Astrocyte (in vitro differentiated cells and primary cell): ENCODE data around the gene NOXO1. TPM values are rescaled to one million over a fixed set of nuclear protein-coding genes. Genes with fewer than 3 reads are reported as not detected.

Experiments used
- DNase-seq: peaks from one replicate; pipeline ENCODE4 v3.0.0-alpha.2; 2010; ENCODE audit warnings: low read depth
- FAIRE-seq: peaks from 2 replicates; lab custom pipeline; 2011; peaks lifted over from hg19 to GRCh38; lab: Jason Lieb, UNC
- H2AFZ ChIP-seq: 2 replicates; pipeline ENCODE4 v1.6.0; 2012; ENCODE audit warnings: low read depth, low read length, inconsistent platforms
- H3K27ac ChIP-seq: 2 replicates; pipeline ENCODE4 v1.5.1; 2011; ENCODE audit warnings: low read depth, low read length, inconsistent platforms
- H3K27me3 ChIP-seq: 2 replicates; pipeline ENCODE4 v1.6.0; 2011; ENCODE audit warnings: low read length, inconsistent platforms; ENCODE audit not compliant: insufficient read depth
- H3K36me3 ChIP-seq: 2 replicates; pipeline ENCODE4 v1.5.1; 2011; ENCODE audit warnings: low read length, inconsistent platforms; ENCODE audit not compliant: insufficient read depth
- H3K4me1 ChIP-seq: 2 replicates; pipeline ENCODE4 v1.5.1; 2011; ENCODE audit warnings: low read length, inconsistent platforms; ENCODE audit not compliant: insufficient read depth
- H3K4me2 ChIP-seq: 2 replicates; pipeline ENCODE4 v1.6.0; 2012; ENCODE audit warnings: low read length, inconsistent platforms
- H3K4me3 ChIP-seq: 2 replicates; pipeline ENCODE4 v1.5.1; 2011; ENCODE audit warnings: low read depth, mild to moderate bottlenecking, low read length, inconsistent platforms; ENCODE audit not compliant: insufficient read depth
- H3K79me2 ChIP-seq: 2 replicates; pipeline ENCODE4 v1.6.0; 2012; ENCODE audit warnings: mild to moderate bottlenecking, low read length, inconsistent platforms; ENCODE audit not compliant: insufficient read depth
- H3K9ac ChIP-seq: 2 replicates; pipeline ENCODE4 v1.6.0; 2012; ENCODE audit warnings: mild to moderate bottlenecking, low read length, inconsistent platforms
- H3K9me3 ChIP-seq: 2 replicates; pipeline ENCODE4 v1.5.1; 2012; ENCODE audit warnings: low read depth, mild to moderate bottlenecking, low read length, inconsistent platforms; ENCODE audit not compliant: insufficient read depth
- H4K20me1 ChIP-seq: 2 replicates; pipeline ENCODE4 v1.6.0; 2012; ENCODE audit warnings: low read length, inconsistent platforms; ENCODE audit not compliant: insufficient read depth
- H3K27ac Mint-ChIP-seq: one replicate; pipeline ENCODE4 v1.8.0; 2021; ENCODE audit warnings: mild to moderate bottlenecking, mixed read lengths; ENCODE audit not compliant: unreplicated experiment
- H3K27me3 Mint-ChIP-seq: one replicate; pipeline ENCODE4 v1.8.0; 2021; ENCODE audit warnings: low read depth, mixed read lengths; ENCODE audit not compliant: unreplicated experiment
- H3K36me3 Mint-ChIP-seq: one replicate; pipeline ENCODE4 v1.8.0; 2021; ENCODE audit warnings: low read depth, mixed read lengths; ENCODE audit not compliant: unreplicated experiment
- H3K4me1 Mint-ChIP-seq: one replicate; pipeline ENCODE4 v1.8.0; 2021; ENCODE audit warnings: low read depth, mixed read lengths; ENCODE audit not compliant: unreplicated experiment
- H3K4me3 Mint-ChIP-seq: one replicate; pipeline ENCODE4 v1.8.0; 2021; ENCODE audit warnings: mild to moderate bottlenecking, moderate library complexity, mixed read lengths; ENCODE audit not compliant: unreplicated experiment
- H3K9me3 Mint-ChIP-seq: one replicate; pipeline ENCODE4 v1.8.0; 2021; ENCODE audit warnings: mild to moderate bottlenecking, mixed read lengths; ENCODE audit not compliant: unreplicated experiment
- EZH2 ChIP-seq: IDR thresholded peaks from 2 replicates; pipeline ENCODE4 v1.6.1; 2012; ENCODE audit warnings: mild to moderate bottlenecking, low read length, inconsistent platforms; ENCODE audit not compliant: insufficient read depth
- total RNA-seq: library from RNA; stranded (reverse); gene quantifications from 2 replicates; pipeline ENCODE4 v1.2.1, GENCODE V29; 2021
- TF ChIP-seq, protein P1 (sequence below): IDR thresholded peaks from 2 replicates; pipeline ENCODE4 v1.5.1; 2011; ENCODE audit warnings: low read depth, mild to moderate bottlenecking, inconsistent platforms, low read length, moderate library complexity; ENCODE audit not compliant: insufficient read depth

The NOXO1 gene
- total RNA-seq, 1 donor from 2014 or later: 0.89 TPM

DNA sequence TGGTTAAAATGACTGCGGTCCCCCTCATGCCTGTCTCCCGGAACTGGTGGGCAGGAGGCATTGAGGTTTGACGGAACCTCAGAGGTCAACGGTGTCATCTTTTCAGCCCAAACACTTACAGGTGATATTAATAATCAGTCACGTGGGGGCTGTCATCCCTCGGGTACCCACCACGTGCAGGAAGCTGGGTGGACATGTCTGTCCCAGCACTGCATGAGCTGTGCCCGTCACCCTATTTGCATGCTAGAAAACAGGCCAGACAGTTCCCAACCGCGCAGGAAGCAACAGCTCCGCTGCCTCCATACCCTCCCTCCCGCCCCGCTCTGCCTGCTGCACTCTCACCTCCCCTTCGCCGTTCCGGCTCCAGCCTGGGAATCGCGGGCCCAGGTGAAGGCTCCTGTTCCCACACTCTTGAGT lies 9.9 kb upstream of the NOXO1 start:
- Mint-ChIP-seq H3K9me3 (no peaks in the 10 kb centered on the region), H3K4me3 (no peak overlapping the region), H3K36me3 (peaks cover 3% of the 10 kb centered on the region), H3K4me1 (no peaks in the 10 kb centered on the region), H3K27ac (peak overlapping the region; percentile 68), H3K27me3 (peaks cover 17% of the 10 kb centered on the region)
- Histone ChIP-seq H3K36me3 (peaks cover 5% of the 10 kb centered on the region), H3K4me3 (no peak overlapping the region), H3K27ac (no peak overlapping the region), H4K20me1 (peaks cover 3% of the 10 kb centered on the region), H3K9me3 (peaks cover 3% of the 10 kb centered on the region), H3K4me1 (peaks cover 13% of the 10 kb centered on the region), H3K4me2 (no peak overlapping the region), H2AFZ (no peak overlapping the region), H3K9ac (no peak overlapping the region), H3K79me2 (peaks cover 1% of the 10 kb centered on the region), H3K27me3 (peaks cover 25% of the 10 kb centered on the region)
- FAIRE-seq (no peak), DNase-seq (no peak)
- TF ChIP-seq, protein P1, sequence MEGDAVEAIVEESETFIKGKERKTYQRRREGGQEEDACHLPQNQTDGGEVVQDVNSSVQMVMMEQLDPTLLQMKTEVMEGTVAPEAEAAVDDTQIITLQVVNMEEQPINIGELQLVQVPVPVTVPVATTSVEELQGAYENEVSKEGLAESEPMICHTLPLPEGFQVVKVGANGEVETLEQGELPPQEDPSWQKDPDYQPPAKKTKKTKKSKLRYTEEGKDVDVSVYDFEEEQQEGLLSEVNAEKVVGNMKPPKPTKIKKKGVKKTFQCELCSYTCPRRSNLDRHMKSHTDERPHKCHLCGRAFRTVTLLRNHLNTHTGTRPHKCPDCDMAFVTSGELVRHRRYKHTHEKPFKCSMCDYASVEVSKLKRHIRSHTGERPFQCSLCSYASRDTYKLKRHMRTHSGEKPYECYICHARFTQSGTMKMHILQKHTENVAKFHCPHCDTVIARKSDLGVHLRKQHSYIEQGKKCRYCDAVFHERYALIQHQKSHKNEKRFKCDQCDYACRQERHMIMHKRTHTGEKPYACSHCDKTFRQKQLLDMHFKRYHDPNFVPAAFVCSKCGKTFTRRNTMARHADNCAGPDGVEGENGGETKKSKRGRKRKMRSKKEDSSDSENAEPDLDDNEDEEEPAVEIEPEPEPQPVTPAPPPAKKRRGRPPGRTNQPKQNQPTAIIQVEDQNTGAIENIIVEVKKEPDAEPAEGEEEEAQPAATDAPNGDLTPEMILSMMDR: no peak
- peak; percentile 78 for TF ChIP-seq EZH2

DNA sequence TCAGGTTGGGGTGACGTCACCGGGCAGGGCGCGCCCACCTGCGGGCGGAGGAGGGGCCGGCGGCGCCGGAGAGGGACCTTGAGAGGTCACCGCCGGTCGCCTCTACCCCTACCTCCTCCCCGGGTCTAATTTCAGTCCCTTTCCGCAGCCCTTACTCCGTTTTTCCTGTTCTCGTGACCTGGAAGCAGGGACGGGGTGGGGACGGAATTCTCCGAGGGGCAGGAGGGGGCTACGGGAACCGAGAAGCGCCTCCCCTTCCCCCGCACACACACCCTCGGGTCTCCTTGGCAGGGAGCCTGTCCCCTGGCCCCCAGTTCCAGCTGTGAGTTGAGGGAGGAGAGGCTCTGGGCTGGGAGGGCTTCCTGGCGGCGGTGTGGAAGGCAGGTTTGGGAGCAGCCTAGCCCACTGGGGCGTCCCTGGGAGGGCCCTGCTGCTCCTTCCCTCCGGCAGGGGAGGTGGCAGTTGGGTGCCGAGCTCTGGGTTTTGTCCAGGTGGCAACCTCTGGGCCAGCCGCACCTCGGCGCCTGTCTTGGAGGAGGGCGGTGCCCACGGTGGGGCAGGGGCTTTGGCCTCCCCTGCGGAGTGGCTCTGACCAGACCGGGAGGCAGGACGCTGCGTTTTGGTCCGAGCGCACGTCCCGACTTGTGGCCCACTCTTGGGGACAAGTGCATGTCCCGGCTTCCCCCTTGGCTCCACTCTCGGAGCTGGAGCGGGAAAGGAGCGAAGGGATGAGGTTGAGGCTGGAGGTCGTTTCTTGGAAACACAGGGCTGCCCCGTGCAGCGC lies 9.3 kb upstream of the NOXO1 start:
- H3K4me1 ChIP-seq: peaks cover 13% of the 10 kb centered on the region
- peaks cover 25% of the 10 kb centered on the region for H3K27me3 ChIP-seq
- Mint-ChIP-seq H3K4me1 (no peaks in the 10 kb centered on the region), H3K9me3 (no peaks in the 10 kb centered on the region), H3K4me3 (no peak overlapping the region), H3K27me3 (peaks cover 17% of the 10 kb centered on the region), H3K27ac (no peak overlapping the region), H3K36me3 (peaks cover 3% of the 10 kb centered on the region)
- peaks cover 9% of the 10 kb centered on the region for H4K20me1 ChIP-seq
- peaks cover 3% of the 10 kb centered on the region for H3K9me3 ChIP-seq
- H3K36me3 ChIP-seq: peaks cover 5% of the 10 kb centered on the region
- peak overlapping the region; percentile 30 for H3K4me2 ChIP-seq
- DNase-seq (no peak), FAIRE-seq (no peak)
- no peak overlapping the region for H3K9ac ChIP-seq
- TF ChIP-seq, protein P1: no peak
- TF ChIP-seq EZH2: peak; percentile 99
- no peak overlapping the region for H3K27ac ChIP-seq
- H3K4me3 ChIP-seq: no peak overlapping the region
- H2AFZ ChIP-seq: peak overlapping the region; percentile 34
- H3K79me2 ChIP-seq: peaks cover 7% of the 10 kb centered on the region

DNA sequence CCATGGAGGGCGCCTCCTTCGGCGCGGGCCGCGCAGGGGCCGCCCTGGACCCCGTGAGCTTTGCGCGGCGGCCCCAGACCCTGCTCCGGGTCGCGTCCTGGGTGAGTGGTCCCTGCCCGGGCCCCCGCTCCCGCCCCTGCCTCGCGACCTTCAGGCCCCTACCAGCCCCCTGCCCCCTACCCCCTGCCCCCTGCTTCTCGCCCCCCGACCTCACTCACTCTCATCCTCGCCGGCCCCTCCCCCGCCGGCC lies 8.8 kb upstream of the NOXO1 start:
- Histone ChIP-seq H3K36me3 (peaks cover 5% of the 10 kb centered on the region), H3K4me2 (peak overlapping the region; percentile 48), H4K20me1 (peaks cover 14% of the 10 kb centered on the region), H3K9me3 (peaks cover 3% of the 10 kb centered on the region), H3K27ac (no peak overlapping the region), H3K27me3 (peaks cover 25% of the 10 kb centered on the region), H3K4me1 (peaks cover 19% of the 10 kb centered on the region), H2AFZ (no peak overlapping the region), H3K79me2 (peaks cover 12% of the 10 kb centered on the region), H3K9ac (no peak overlapping the region), H3K4me3 (no peak overlapping the region)
- no peak overlapping the region for H3K27ac Mint-ChIP-seq
- TF ChIP-seq, protein P1: no peak
- TF ChIP-seq EZH2: no peak
- H3K4me1 Mint-ChIP-seq: no peaks in the 10 kb centered on the region
- no peak overlapping the region for H3K4me3 Mint-ChIP-seq
- DNase-seq: no peak
- no peaks in the 10 kb centered on the region for H3K9me3 Mint-ChIP-seq
- H3K36me3 Mint-ChIP-seq: peaks cover 3% of the 10 kb centered on the region
- H3K27me3 Mint-ChIP-seq: peaks cover 17% of the 10 kb centered on the region
- no peak for FAIRE-seq
